Upper lobe of right lung (tissue), 1 donor: ENCODE results near the gene TBC1D22B. TPM values are rescaled to one million over a fixed set of nuclear protein-coding genes. Genes with fewer than 3 reads are reported as not detected.

Experiments used
- ATAC-seq: fragments of 200-7000 bp; cut with Tn5 transposase; one replicate; pipeline ENCODE4 v1.9.1; 2020; ENCODE audit warnings: mild to moderate bottlenecking, moderate library complexity
- DNase-seq: peaks from one replicate; pipeline ENCODE4 v3.0.0-alpha.2; 2020
- H3K27ac ChIP-seq: fragments of 200-600 bp; one replicate; pipeline ENCODE4 v1.8.0; 2022
- H3K27me3 ChIP-seq: fragments of 200-600 bp; one replicate; pipeline ENCODE4 v1.8.0; 2022; ENCODE audit warnings: mild to moderate bottlenecking
- H3K36me3 ChIP-seq: fragments of 200-600 bp; one replicate; pipeline ENCODE4 v1.8.0; 2022
- H3K4me1 ChIP-seq: fragments of 200-600 bp; one replicate; pipeline ENCODE4 v1.8.0; 2022
- H3K4me3 ChIP-seq: fragments of 200-600 bp; one replicate; pipeline ENCODE4 v1.8.0; 2022; ENCODE audit warnings: mild to moderate bottlenecking
- H3K9me3 ChIP-seq: fragments of 200-600 bp; one replicate; pipeline ENCODE4 v1.8.0; 2022
- CTCF ChIP-seq: fragments of 200-600 bp; IDR thresholded peaks from one replicate; pipeline ENCODE4 v1.8.0; 2022; ENCODE audit warnings: antibody characterized with exemption
- intact Hi-C: fragments of 100-400 bp; cut with DNase I; formaldehyde crosslinking; loops from one replicate; pipeline ENCODE4 v1.11.0; 2022
- total RNA-seq: library from RNA; stranded (reverse); fragmentation: NEBNext Ultra II Directional; extraction: Animal tissue kit (Norgen Biotek cat#: 25700); gene quantifications from one replicate; pipeline ENCODE4 v1.2.1, GENCODE V29; 2021
- donor health status: DM: no; HTN: yes; CAD: no; lungs with severe emphysema.

Gene TBC1D22B
- total RNA-seq, 1 donor from 2014 or later: 12.4 TPM

GRCh38 chr6:37241775-37242428 lies 15.7 kb upstream of the TBC1D22B start:
- no peaks in the 10 kb centered on the region for H3K9me3 ChIP-seq
- H3K27ac ChIP-seq: peak overlapping the region; percentile 69
- H3K27me3 ChIP-seq: no peaks in the 10 kb centered on the region
- ATAC-seq (no peak), DNase-seq (no peak)
- no peak for TF ChIP-seq CTCF
- no peaks in the 10 kb centered on the region for H3K36me3 ChIP-seq
- no peak overlapping the region for H3K4me3 ChIP-seq
- peaks cover 42% of the 10 kb centered on the region for H3K4me1 ChIP-seq
- intact Hi-C loops: no loop called here

GRCh38 chr6:37242429-37243052 lies 15.0 kb upstream of the TBC1D22B start:
- Histone ChIP-seq H3K27me3 (no peaks in the 10 kb centered on the region), H3K36me3 (no peaks in the 10 kb centered on the region), H3K27ac (peak overlapping the region; percentile 69), H3K4me1 (peaks cover 42% of the 10 kb centered on the region), H3K4me3 (no peak overlapping the region), H3K9me3 (no peaks in the 10 kb centered on the region)
- intact Hi-C loops: no loop called here
- ATAC-seq (peak; percentile 36), DNase-seq (no peak)
- TF ChIP-seq CTCF: no peak

GRCh38 chr6:37243131-37243815 lies 14.3 kb upstream of the TBC1D22B start:
- intact Hi-C loops: no loop called here
- Histone ChIP-seq H3K27me3 (no peaks in the 10 kb centered on the region), H3K36me3 (no peaks in the 10 kb centered on the region), H3K27ac (peak overlapping the region; percentile 69), H3K4me3 (no peak overlapping the region), H3K4me1 (peaks cover 42% of the 10 kb centered on the region), H3K9me3 (no peaks in the 10 kb centered on the region)
- no peak for ATAC-seq
- TF ChIP-seq CTCF: no peak
- no peak for DNase-seq

- Histone ChIP-seq H3K27me3 (no peaks in the 10 kb centered on the region), H3K4me3 (no peak overlapping the region), H3K9me3 (no peaks in the 10 kb centered on the region), H3K36me3 (no peaks in the 10 kb centered on the region), H3K27ac (peak overlapping the region; percentile 63), H3K4me1 (peaks cover 42% of the 10 kb centered on the region)
- no peak for ATAC-seq
- intact Hi-C loops: no loop called here
- no peak for TF ChIP-seq CTCF
- no peak for DNase-seq
Measured at GRCh38 chr6:37243816-37244370, 13.7 kb upstream of the TBC1D22B start.

GRCh38 chr6:37244430-37245310 lies 12.9 kb upstream of the TBC1D22B start:
- TF ChIP-seq CTCF: no peak
- Histone ChIP-seq H3K27me3 (no peaks in the 10 kb centered on the region), H3K4me1 (peaks cover 42% of the 10 kb centered on the region), H3K4me3 (no peak overlapping the region), H3K27ac (peak overlapping the region; percentile 90), H3K9me3 (no peaks in the 10 kb centered on the region), H3K36me3 (no peaks in the 10 kb centered on the region)
- ATAC-seq (peak; percentile 90), DNase-seq (peak; percentile 70)
- intact Hi-C loops: no loop called here
